Measurements from ENCODE around the gene ATAD3B.

ATAD3B gene

DNA sequence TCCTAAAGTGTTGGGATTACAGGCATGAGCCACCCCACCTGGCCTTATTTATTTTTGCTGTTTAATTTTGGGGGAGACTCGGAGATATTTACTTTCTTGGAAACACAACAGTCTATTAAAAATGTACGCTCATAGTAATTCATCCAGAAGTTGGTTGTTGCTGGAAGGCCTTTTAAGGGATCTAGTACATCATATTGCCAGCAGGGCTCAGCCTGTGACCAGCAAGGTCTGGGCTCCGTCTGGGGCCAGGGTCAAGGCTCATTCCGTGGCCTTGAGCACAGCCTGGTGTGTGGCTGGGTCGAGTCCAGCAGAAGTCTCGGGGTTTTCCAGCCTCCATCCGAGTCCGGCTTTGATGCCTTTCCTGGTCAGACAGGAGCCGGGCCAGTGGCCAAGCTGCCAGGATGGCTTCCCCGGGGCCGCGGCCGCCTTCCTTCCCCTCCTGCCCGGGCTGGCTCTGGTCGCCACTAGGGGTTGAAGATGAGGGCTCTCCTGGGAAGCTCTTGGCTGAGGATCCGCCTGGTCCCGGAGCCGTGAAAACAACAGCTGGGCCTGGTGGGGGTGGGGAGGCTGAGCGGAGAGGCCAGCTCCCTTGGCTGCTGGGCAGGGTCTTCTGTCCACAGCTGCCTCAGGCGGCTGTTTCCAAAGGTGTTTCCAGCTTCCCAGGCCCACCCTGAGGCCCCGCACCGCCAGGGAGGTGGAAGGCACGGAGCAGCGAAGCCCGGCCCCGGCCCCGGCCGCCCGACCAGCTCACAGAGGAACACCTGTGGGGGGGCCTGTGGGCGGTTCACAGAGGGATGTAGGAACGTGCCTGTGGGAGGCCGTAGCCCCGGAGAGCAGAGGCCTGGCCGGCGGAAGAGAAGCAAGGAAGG lies 41.2 kb upstream of the ATAD3B start:
- Mint-ChIP-seq H3K27ac (no peak overlapping the region), H3K36me3 (ENCODE audit: low read depth) (no peaks in the 10 kb centered on the region), H3K9me3 (no peaks in the 10 kb centered on the region), H3K4me1 (ENCODE audit: low read depth) (peaks cover 20% of the 10 kb centered on the region), H3K4me3 (no peak overlapping the region), H3K27me3 (peaks cover 18% of the 10 kb centered on the region)

DNA sequence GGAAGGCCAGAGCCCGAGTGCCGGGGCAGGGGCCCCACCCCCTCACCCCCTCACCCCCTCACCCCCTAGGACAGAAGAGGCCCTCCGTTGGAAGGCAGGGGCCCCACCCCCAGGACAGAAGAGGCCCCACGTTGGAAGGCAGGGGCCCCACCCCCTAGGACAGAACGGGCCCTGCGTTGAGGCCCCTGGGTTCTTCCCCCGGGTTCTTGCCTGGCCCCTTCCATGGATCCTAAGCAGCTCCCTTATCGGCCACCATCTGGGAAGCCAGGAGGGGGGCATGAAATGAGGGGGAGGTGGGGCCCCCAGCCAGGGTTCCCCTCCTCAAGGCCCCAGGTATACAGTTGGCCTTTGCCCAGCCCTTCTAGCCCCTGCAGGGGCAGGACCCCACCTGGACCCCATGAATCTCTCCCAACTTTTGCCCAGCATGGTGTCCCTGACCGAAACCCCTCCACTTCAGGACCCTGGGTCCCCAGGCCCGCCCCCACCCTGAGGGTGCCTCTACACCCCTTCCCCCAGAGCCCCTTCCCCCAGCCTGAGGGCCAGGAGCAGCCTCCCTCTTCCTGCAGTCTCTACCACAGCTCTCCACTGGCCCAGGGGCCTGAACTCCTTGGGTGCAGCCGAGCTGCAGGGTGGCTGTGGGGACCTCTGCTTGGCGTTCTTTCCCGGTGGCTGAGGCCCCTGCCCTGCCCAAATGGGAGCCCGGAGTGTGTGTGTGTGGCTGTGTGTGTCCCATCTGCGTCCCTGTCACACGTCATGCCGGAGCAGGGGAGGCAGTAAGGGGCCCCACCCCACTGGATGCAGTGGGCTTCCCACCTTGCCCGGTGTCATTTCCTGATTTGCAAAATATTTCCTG lies 40.3 kb upstream of the ATAD3B start:
- Mint-ChIP-seq H3K27me3 (peaks cover 18% of the 10 kb centered on the region), H3K4me3 (no peak overlapping the region), H3K27ac (no peak overlapping the region)

DNA sequence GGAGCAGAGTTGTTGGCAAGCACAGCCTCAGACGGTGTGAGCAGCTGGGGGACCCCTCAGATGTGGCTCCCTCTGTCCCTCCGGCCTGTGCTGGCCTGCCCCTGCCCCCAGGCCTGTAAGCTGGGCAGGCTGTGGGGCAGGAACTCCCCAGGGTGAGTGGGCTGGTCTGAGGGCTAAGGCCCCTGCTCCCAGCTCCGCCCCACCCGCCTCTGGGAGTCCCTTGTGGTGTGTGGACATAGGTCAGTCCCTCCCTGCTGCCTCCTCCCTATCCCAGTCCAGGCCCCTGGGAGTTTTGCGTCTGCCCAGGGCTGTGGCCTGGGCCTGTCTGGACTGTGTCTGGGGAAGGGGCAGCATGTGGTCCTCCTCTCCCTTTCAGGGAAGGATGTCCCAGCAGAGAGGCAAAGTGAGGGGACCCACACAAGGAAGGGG lies 39.7 kb upstream of the ATAD3B start:
- Mint-ChIP-seq H3K36me3 (ENCODE audit: low read depth) (no peaks in the 10 kb centered on the region), H3K4me1 (ENCODE audit: low read depth) (peaks cover 23% of the 10 kb centered on the region), H3K9me3 (no peaks in the 10 kb centered on the region), H3K4me3 (no peak overlapping the region), H3K27me3 (peaks cover 21% of the 10 kb centered on the region), H3K27ac (no peak overlapping the region)

More for the DNA sequence above, 40.3 kb upstream of the ATAD3B start:
- Mint-ChIP-seq H3K9me3 (no peaks in the 10 kb centered on the region), H3K36me3 (ENCODE audit: low read depth) (no peaks in the 10 kb centered on the region), H3K4me1 (ENCODE audit: low read depth) (peaks cover 22% of the 10 kb centered on the region)

DNA sequence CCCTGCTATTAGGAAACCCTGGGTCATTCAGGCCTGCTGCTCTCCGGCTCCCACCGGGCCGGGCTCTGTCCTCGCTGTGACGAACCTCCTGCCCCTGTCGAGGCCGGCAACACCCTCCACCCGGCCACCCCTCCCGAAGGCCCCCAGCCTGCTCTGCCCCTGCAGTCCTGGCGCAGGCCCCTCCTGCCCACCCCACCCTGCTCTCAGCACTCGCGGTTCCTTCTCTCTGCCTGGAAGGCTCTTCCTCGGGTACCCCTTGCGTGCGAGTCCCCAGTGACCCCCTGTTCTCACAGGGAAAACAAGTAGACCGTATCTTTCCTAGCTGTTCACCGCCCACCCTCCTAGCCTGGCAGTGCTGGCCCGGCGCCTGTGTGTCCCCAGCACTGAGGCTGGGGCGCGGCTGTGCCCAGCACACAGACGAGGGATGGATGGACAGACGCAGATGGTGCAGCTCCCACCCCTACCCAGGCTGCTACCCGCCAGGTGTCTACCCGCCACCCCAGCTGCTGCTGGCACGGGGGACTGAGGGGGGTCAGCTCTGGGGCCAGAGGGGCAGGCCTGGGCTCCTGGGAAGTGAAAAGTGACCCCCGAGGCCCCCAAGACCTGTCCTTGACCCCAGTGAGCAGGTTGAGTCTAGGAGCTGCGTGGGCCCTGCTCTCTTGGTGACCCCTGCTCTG lies 39.2 kb upstream of the ATAD3B start:
- Mint-ChIP-seq H3K4me3 (no peak overlapping the region), H3K36me3 (ENCODE audit: low read depth) (no peaks in the 10 kb centered on the region), H3K4me1 (ENCODE audit: low read depth) (peaks cover 23% of the 10 kb centered on the region), H3K27me3 (peaks cover 21% of the 10 kb centered on the region), H3K27ac (no peak overlapping the region), H3K9me3 (no peaks in the 10 kb centered on the region)

DNA sequence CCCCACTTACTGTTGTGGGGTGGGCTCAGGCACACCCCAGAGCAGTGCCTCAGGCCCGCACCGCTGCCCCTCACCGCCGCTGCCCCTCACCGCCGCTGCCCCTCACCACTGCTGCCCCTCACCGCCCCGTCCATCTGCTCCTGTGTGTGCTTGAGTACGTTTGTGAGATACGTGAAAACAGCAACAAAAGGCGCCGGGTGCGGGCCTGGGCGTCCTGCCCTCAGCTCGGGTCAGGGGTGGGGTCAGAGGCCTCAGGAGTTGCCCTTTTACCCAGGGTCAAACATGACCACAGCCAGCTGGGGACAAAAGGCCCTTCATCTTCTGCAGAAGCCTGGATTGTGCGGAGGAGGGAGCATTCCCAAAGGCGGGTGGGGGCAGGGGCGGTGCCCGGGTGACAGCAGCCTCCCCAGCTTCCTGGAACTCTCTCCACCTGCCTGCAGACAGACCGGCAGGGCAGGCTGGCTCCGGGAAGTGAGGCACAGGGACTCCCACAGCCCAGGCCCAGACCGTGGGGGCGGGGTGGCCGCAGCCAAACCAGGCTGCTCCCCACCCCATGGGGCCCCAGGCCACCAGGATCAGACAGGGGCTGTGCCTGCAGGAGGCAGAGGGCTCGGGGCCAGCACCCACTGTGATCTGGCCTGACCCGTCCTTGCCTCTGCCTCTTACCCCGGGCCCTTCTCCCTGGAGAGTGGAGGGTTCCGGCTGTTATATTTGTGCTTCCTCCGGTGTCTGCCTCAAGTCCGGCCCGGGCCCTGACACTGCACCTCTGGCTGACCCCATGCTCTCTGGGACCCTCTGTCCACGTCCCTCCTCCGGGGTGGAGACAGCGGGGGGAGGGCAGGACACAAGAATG lies 38.4 kb upstream of the ATAD3B start:
- H3K36me3 Mint-ChIP-seq (ENCODE audit: low read depth) = no peaks in the 10 kb centered on the region
- no peaks in the 10 kb centered on the region for H3K9me3 Mint-ChIP-seq
- H3K27ac Mint-ChIP-seq = peak overlapping the region; percentile 55
- peaks cover 21% of the 10 kb centered on the region for H3K27me3 Mint-ChIP-seq
- H3K4me1 Mint-ChIP-seq (ENCODE audit: low read depth) = peaks cover 23% of the 10 kb centered on the region
- peak overlapping the region; percentile 51 for H3K4me3 Mint-ChIP-seq

DNA sequence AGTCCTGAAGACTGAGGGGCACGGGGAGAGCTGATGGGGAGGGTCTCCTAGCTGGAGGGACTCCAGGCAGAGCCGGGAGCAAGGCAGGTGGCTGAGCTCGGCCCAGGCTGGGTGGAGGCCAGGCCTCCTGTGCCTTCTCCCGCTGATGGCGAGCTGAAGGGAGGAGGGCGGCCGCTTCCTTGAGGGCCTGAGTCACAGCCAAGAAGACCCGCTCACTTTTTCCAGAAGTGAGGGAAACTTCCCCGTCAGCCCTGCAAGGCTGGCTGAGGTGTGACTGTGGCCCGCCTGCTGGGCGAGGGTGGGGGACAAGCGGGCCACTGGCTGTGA lies 37.8 kb upstream of the ATAD3B start:
- Mint-ChIP-seq H3K9me3 (no peaks in the 10 kb centered on the region), H3K4me3 (peak overlapping the region; percentile 51), H3K4me1 (ENCODE audit: low read depth) (peaks cover 20% of the 10 kb centered on the region), H3K27me3 (peaks cover 17% of the 10 kb centered on the region), H3K36me3 (ENCODE audit: low read depth) (no peaks in the 10 kb centered on the region), H3K27ac (peak overlapping the region; percentile 55)

DNA sequence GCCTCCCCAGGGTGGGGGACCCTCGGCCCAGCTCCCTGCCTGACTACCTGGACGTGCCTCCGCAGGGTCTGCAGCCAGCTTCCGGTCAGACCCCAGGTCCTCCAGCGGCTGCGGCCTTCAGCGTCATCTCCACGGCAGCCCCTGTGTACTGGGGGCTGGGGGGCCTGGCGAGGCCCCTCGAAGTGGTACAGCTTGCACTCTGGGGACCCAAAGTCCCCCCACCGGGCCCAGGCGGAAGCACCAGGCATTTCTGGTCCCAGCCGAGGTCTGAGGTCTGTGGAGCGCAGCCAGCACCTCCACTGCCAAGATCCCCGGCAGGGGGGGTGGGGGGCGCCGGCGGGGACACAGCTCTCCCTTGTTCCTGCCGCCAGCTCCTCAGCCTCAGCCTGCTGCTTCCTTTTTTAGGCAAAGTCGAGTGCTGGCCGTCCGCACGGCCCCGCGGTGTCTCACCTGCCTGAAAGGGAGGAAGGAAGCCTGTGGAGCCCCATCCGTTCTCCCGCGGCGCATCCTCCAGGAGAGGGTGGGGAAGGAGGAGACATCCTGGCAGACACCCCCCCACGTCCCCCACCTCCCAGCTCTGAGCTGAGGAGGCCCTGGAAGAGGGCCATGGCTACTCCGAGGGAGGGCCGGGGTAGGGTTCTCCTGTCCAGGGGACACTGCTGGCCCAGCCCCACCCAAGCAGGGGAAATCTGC lies 37.3 kb upstream of the ATAD3B start:
- H3K4me3 Mint-ChIP-seq = no peak overlapping the region
- peaks cover 17% of the 10 kb centered on the region for H3K27me3 Mint-ChIP-seq
- no peaks in the 10 kb centered on the region for H3K36me3 Mint-ChIP-seq (ENCODE audit: low read depth)
- H3K27ac Mint-ChIP-seq = no peak overlapping the region
- no peaks in the 10 kb centered on the region for H3K9me3 Mint-ChIP-seq
- peaks cover 20% of the 10 kb centered on the region for H3K4me1 Mint-ChIP-seq (ENCODE audit: low read depth)

DNA sequence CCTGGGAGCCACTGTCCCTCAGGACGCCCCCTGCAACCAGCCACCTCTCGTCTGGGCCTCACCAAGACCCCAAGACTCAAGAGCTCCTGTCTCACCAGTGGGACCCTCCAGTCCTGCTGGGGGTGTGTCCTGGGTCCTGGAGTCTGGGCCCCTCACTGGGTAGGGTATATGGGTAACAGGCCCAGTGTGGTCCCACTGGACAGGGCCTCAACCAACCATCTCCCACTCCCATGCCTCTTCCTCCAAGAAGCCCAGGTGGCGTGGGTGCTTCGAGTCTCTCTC lies 36.8 kb upstream of the ATAD3B start:
- Mint-ChIP-seq H3K4me1 (ENCODE audit: low read depth) (peaks cover 20% of the 10 kb centered on the region), H3K4me3 (peak overlapping the region; percentile 63), H3K9me3 (no peaks in the 10 kb centered on the region), H3K36me3 (ENCODE audit: low read depth) (no peaks in the 10 kb centered on the region), H3K27me3 (peaks cover 12% of the 10 kb centered on the region), H3K27ac (peak overlapping the region; percentile 65)

DNA sequence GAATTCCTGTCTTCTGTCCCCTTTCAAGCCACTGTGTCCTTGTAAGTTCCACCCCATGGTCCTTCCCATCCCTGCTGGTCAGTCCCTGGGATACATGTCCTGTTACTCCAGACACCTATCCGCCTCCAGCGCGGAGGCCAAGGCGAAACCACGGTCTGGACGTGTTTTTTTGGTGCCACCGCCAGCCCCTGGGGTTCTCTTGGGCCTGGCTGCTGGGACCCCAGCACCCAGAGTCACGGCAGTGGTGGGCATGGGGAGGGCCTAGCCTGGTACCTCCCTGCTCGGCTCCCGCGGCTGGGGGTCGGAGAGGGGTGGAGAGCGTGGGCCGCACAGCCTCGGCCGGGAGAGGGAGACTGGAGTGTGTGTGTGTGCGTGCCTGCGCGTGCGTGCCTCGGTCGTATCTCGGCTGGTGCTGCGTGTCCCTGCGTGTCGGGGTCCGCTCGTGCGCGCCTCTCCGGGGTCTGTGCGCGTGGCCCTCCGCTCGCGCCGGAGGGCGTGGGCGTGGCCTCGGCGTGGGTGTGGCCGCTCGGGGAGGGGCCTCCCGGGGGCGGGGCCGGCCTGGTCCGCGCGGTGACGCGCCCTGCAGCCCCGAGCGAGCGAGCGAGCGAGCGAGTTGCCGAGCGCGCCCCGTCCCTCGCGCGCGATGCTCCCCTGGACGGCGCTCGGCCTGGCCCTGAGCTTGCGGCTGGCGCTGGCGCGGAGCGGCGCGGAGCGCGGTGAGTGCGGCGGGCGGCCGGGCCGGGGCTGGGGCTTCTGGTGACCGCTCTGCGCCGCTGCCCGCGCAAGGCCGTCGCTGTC lies 36.3 kb upstream of the ATAD3B start, which contains the start of gene VWA1:
Gene VWA1 (plus strand): TSS at position 585 of the 798 bp plus-strand sequence. CDS start 59 bp downstream, at position 644.
- peak within 1 kb of the TSS; percentile 65 for H3K27ac Mint-ChIP-seq
- no peaks in the 10 kb centered on the region for H3K36me3 Mint-ChIP-seq (ENCODE audit: low read depth)
- H3K4me1 Mint-ChIP-seq (ENCODE audit: low read depth) = peaks cover 20% of the 10 kb centered on the region
- H3K4me3 Mint-ChIP-seq = peak within 1 kb of the TSS; percentile 63
- peaks cover 8% of the 10 kb centered on the region for H3K27me3 Mint-ChIP-seq
- no peaks in the 10 kb centered on the region for H3K9me3 Mint-ChIP-seq

DNA sequence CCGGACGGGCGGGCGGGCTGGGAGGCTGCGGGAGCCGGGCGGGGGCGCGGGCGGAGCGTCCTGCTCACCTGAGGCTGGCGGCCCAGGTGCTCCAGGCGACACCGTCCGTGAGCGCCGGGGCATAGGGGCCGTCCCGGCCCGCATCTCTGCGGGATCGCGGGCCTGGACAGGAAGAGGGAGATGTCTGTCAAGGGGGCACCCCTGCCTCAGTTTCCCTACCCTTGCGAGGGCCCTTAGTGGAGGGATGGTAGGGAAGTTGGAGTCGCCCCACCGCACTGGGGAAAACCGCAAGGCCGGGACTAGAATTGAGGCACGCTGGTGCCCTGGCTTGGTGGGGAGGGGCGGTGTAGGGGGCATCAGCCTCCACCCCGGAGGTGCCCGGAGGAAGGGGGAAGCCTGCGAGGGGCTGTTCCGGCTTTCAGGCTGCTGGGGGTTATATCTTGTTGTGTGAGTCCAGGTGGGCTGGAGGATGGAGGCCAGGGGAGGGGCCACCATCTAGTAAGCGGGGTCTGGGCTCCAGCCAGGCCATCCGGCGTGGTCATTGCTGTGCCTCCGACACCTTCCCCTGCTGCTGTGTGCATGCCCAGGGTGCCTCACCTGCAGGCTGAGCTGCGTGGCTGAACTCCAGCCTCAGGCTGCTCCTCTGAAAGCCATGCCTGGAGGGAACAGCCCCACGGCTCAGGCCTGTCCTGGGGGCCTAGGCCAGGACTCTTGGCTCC lies 35.5 kb upstream of the ATAD3B start:
- H3K9me3 Mint-ChIP-seq = no peaks in the 10 kb centered on the region
- H3K36me3 Mint-ChIP-seq (ENCODE audit: low read depth) = no peaks in the 10 kb centered on the region
- peaks cover 20% of the 10 kb centered on the region for H3K4me1 Mint-ChIP-seq (ENCODE audit: low read depth)
- H3K27ac Mint-ChIP-seq = no peak overlapping the region
- peaks cover 8% of the 10 kb centered on the region for H3K27me3 Mint-ChIP-seq
- H3K4me3 Mint-ChIP-seq = peak overlapping the region; percentile 49

DNA sequence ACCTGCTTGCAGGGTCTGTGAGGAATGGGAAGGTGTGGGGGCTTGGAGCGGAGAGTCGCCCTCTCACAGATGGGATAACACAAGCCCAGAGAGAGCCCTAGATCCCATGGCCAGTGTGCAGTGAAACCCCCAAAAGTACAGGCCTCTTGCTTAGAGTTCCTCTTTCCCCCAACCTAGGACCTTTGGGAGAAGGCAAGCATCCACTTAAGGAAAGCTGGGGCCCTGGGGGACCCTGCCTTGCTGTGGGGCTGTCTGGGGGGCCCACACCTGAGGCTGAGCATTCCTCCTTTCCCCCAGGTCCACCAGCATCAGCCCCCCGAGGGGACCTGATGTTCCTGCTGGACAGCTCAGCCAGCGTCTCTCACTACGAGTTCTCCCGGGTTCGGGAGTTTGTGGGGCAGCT lies 34.9 kb upstream of the ATAD3B start:
- Mint-ChIP-seq H3K36me3 (ENCODE audit: low read depth) (no peaks in the 10 kb centered on the region), H3K4me3 (peak overlapping the region; percentile 49), H3K27me3 (peaks cover 8% of the 10 kb centered on the region), H3K9me3 (no peaks in the 10 kb centered on the region), H3K27ac (no peak overlapping the region), H3K4me1 (ENCODE audit: low read depth) (peaks cover 20% of the 10 kb centered on the region)

DNA sequence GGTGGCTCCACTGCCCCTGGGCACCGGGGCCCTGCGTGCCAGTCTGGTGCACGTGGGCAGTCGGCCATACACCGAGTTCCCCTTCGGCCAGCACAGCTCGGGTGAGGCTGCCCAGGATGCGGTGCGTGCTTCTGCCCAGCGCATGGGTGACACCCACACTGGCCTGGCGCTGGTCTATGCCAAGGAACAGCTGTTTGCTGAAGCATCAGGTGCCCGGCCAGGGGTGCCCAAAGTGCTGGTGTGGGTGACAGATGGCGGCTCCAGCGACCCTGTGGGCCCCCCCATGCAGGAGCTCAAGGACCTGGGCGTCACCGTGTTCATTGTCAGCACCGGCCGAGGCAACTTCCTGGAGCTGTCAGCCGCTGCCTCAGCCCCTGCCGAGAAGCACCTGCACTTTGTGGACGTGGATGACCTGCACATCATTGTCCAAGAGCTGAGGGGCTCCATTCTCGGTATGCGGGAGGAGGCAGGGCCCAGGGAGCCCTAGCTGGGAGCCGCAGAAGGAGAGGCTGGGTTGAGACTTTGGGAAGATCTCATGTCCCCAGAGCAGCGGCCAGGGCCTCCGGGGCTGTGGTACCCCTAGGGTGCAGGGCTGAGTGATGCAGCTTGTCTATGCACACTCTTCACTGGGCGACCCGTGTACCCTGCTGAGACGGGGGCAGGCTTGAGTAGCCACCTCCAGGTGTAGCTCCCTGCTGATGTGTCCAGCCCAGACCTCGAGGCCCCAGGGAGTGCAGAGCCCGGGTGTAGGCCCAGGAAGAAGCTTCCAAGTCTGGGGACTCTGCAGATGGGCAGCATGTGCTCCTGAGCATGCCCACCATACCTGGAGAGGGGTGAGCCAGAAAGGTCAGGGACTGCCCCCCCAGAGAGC lies 34.3 kb upstream of the ATAD3B start:
- Mint-ChIP-seq H3K27me3 (peaks cover 8% of the 10 kb centered on the region), H3K4me1 (ENCODE audit: low read depth) (peaks cover 20% of the 10 kb centered on the region), H3K9me3 (no peaks in the 10 kb centered on the region), H3K36me3 (ENCODE audit: low read depth) (no peaks in the 10 kb centered on the region), H3K27ac (no peak overlapping the region), H3K4me3 (no peak overlapping the region)
